C1 segment of cervical spinal cord (tissue), 14 donors: Measurements from ENCODE around the gene SMURF2.
"Not testable (repeated sequence)": the region's sequence is repeated elsewhere in the genome, so short reads cannot be mapped to it uniquely, and the experiment has no call there.

Experiments
- DNase-seq, 14 donors: peaks; one replicate each; lab custom pipeline; 2025; lab: John Stamatoyannopoulos, UW

SMURF2 gene

DNA sequence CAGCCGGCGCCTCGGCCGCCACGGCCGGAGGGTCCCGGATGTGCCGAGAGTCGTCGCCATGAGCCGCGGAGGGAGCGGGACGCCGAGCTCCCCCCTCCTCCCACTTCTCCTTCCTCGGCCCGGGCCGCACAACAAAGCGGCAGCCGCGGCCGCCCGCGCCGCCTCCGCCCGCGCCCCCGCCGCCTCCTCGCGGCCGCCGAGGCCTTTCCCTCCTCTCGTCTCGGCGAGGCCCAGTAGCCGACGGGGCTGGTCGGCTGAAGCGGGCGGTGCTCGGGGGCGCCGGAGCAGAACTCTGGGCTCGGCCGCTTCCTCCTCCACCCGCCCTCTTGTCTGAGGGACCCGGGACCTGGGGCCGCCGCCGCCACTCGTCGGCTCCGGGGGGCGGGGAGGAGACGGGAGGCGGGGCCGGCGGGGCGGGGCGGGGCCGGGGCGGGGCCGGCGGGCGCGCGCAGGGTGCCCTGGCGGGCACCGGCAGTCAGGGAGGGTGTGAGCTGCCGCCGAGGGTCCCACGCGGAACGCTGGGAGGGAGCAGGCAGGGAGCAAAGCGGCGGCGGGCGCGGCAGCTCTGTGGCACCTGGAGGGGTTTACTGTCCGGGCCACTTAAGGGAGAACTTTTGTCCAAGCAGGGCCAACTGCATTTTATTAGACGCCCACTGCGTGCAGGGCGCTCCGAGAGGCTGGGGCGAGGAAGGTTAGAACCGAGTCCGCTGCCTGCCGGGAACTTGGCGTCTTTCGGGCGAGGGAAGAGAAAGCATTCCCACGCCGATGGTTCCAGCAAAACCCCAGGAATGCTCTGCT is at the start of gene SMURF2:
Gene SMURF2 (minus strand): TSS at position 332 of the 798 bp plus-strand sequence. CDS start 427 bp downstream, outside the sequence.
- DNase-seq = peak in 13 of 14 donors; percentile 39 to 85 (median 71)

DNA sequence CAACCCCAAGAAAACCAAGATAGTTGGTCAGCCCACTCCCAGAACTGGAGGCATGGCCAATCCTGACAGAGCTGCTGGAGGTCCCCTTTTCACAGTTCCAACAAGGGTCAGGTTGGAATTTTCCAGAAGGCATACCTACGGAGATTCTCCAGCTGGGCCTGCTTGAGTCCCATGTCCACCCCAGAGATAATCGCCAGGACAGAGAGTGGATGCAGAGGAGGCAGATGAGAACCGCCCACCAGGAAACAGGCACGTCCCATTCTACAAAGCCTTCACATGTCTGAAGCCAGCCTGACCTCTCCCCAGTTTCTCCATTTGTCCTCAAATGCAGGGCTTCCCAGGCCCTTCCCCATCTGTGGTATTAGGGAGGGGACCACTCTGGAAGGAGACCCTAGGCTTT is 47.4 kb upstream of the SMURF2 start:
- no peak for DNase-seq

DNA sequence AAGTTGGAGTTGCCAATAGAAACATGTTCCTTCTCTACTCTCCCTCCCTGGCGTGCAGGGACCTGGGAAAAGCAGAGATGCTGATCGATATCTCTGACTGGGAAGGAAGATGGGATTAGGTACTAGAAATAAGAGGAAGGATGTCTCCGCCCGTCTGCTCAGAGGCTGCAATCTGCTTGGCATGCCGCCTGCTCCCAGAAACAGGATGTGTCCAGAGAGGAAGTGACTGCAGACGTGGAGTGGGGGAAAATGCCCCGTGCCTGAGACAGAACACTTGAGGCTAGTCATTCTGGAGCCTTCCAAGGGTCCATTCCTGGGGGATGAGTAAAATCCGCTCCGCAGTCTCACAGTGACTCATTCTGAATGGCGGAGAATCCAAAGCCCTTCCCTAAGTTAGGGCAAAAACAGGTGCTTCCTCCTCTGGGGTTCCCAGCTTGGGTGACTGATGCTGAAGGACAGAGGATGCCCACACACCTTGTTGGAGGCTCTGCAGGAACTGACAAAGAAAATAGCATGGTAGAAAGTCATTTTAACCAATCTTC is 45.0 kb upstream of the SMURF2 start:
- DNase-seq = peak in 10 of 14 donors; percentile 3 to 52 (median 23)

DNA sequence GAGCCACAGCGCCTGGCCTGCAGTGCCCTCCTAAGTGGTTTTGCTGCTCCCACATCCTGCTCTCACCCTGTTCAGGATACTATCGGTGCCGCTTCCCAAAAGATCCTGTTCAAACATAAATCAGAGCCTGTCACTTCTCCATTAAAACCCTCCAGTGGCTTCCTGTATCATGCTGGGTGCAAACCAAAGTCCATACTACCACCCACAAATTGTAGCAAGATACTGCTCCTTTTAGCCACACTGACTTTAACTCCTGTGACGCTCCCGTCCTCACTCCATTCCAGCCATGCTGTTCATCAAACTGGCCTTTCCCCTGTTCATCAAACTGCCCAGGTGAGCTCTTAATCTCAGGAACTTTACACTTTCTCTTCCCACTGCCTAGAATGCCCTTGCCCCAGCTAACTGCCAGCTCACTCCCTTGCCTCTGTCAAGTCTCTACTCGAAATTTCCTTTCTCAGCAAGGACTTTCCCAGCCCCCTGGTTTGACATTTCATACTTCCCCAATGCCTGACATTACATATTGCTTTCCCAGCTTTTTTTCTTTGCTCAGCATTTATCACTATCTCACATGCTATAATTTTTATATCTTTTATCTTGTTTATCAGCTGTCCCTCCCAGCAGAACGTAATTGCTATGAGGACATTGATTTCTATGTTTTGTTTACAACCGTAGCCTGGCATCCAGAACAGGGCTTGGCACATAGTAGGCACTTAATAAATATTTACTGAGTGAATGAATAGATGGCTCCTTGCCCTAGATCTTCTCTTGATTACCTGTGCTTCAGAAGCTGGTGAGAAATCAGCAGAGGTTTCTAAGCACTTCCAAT is 44.3 kb upstream of the SMURF2 start:
- no peak for DNase-seq

DNA sequence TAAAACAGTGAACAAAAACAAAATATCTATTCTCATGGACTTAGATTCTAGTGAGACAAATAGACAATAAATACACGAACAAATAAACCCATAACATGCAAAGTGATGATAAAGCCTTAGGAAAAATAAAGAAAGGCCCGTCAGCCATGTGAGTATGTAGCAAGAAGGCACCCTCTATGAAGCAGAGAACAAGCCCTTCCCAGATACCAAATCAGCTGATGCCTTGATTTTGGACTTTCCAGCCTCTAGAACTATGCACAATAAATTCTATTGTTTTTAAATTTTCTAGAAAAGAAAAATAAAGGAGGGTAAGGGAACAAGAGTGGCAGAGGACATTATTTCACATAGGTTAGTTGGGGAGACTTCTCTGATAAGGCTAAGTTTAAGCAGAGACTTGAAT is 40.7 kb upstream of the SMURF2 start:
- no peak for DNase-seq

DNA sequence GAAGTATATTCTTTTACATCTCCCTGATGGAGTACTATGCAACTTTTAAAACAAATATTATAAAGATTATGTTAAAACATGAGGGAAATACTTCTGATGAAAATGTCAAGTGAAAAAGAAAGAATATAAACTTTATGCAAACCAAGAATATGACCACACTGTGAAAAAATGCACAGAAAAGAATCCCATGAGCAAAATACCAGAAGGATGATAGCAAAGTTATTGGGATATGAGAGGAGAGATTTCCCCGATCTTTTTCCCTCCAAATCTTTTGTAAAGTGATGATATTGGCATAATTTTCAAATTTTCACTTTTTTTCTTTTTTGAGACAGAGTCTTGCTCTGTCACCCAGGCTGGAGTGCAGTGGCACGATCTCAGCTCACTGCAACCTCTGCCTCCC is 36.6 kb upstream of the SMURF2 start:
- no peak for DNase-seq

DNA sequence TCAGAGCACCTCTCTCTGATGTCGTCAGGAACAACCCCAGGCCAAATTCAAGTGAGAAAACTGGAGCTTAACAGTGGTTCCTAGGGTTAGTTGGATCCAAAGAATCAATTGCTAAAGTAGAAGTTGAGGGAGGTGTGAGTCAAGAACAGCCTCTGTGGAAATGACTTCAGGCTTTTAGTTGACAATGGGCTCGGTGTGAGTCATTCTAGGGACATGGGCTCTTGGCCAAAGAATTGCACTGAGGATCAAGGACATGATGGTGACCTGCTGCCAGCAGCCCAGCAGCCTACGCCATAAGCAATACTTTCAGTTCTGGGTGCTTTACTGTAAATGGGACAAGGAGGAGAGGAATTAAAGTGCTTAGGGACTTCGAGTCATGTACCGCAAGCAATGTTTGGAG is 32.1 kb upstream of the SMURF2 start:
- peak in 1 of 14 donors; percentile 22 for DNase-seq

DNA sequence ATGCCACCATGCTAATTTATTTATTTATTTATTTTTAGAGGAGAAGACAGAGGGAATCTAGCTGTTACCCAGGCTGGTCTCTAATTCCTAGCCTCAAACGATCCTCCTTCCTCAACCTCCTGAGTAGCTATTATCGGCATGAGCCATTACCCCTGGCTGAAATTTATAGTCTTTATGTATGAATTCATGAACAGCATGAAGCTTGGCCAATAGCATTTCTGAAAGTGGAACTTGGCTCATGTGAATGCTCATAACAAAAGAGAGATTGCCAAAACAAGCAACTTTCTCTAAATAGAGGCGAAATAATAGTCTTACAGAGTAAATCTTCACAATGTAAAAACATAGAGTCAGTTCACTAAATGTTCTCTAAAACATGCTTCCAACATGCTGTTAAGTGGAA is 30.1 kb upstream of the SMURF2 start:
- no peak for DNase-seq

DNA sequence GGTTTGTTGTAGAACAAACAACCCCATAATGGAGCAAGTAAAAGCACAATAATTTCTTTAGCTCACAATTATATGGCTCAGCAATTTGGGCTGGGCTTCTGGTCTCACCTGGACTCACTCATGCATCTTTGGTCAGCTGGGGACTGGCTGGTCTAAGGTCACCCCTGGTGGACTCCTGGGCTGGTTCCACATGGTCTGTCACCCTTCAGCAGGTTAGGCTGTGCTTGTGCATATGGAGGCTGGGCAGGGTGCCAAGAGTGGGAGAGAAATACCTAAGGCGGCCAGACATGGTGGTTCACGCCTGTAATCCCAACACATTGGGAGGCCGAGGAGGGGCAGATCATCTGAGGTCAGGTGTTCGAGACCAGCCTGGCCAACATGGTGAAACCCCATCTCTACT is 27.0 kb upstream of the SMURF2 start:
- no peak for DNase-seq

DNA sequence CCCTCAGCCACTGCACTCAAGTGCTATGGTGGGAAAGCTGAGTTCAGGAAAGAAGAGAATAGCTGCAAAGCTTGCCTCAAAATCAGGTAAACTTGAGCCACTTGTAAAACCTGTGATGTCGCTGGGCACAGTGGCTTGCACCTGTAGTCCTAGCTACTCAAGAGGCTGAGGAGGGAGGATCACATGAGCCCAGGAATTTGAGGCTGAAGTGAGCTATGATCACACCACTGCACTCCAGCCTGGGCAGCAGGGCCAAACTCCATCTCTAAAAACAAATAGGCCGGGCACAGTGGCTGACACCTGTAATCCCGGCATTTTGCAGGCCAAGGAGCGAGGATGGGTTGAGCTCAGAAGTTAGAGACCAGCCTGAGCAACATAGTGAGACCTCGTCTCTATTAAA is 26.4 kb upstream of the SMURF2 start:
- no peak for DNase-seq

DNA sequence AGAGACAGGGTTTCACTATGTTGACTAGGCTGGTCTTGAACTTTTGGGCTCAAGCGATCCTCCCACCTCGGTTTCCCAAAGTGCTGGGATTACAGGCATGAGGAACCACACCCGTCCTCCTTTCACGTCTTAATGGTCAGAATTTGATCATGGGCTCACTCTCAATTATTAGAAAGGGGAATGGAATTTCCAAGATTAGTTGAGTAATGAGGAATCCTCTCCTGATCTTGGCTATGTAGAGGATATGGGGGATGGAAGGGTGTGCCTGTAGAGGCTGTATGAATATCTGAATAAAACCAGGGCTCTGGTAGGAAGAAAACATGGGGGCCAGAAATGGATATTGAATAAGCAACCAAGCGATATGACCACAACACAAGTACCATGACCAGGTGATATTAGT is 25.9 kb upstream of the SMURF2 start:
- no peak for DNase-seq

DNA sequence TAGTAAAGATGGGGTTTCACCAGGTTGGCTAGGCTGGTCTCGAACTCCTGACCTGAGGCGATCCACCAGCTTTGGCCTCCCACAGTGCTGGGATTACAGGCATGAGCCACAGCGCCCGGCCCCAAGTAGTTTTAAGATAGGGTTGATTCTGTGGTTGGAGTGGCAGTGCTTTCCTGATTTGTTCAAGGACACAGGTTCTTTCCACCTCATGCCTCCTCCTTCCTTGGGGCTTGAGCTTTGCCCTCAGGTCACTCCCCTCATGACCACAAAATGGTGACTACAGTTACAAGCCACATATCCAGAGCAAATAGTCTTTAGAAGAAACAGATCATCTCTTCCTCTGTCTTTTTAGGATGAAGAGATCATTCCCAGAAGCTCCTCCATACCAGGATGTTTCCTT is 25.3 kb upstream of the SMURF2 start:
- no peak for DNase-seq

DNA sequence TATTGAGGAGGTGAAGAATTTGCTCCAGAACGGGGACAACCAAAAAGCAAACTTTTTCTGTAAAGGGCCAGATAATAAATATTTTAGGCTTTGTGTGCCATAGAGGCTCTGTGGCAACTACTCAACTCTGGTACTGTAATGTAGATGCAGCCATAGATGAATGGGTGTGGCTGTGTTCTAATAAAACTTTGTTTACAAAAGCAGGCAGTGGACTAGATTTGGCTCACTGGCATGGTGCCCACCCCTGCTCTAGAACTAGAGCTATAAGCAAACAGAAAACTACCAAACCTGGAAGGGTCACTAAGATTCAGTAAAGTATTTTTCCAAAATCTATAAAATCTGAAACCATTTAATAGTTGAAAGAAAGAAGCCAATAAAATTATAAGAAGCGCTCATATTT is 24.6 kb upstream of the SMURF2 start:
- DNase-seq = no peak

DNA sequence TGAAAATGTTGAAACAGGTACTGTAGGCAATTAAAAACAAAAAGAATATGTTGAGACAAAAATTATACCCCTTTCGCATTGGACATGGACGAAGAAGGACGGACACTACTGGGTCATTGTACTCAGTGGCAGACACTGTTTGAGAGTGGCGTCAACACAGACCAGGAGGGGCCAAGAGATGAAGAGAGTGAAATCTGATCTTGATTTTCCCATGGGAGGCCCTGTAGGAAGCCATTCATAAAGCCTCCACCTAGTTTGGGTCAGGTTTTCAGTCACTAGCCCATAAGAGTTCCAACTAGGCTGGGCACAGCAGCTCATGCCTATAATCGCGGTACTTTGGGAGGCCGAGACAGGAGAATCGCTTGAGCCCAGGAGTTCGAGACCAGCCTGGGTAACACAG is 23.6 kb upstream of the SMURF2 start:
- no peak for DNase-seq

DNA sequence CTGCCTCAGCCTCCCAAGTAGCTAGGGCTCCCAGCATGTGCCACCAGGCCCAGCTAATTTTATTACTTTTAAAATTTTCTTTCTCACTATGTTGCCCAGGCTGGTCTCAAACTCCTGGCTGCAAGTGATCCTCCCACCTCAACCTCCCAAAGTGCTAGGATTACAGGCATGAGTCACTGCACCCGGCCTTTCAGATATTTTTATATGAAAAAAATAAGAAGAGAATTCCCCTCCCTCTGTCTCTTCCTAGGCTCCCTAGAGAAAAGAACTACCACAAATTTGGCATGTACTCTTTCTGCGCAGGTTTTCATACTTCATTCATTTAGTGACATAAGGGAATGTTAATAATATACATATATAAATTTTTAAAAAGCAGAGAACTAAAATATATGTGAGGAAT is 21.7 kb upstream of the SMURF2 start:
- no peak for DNase-seq

DNA sequence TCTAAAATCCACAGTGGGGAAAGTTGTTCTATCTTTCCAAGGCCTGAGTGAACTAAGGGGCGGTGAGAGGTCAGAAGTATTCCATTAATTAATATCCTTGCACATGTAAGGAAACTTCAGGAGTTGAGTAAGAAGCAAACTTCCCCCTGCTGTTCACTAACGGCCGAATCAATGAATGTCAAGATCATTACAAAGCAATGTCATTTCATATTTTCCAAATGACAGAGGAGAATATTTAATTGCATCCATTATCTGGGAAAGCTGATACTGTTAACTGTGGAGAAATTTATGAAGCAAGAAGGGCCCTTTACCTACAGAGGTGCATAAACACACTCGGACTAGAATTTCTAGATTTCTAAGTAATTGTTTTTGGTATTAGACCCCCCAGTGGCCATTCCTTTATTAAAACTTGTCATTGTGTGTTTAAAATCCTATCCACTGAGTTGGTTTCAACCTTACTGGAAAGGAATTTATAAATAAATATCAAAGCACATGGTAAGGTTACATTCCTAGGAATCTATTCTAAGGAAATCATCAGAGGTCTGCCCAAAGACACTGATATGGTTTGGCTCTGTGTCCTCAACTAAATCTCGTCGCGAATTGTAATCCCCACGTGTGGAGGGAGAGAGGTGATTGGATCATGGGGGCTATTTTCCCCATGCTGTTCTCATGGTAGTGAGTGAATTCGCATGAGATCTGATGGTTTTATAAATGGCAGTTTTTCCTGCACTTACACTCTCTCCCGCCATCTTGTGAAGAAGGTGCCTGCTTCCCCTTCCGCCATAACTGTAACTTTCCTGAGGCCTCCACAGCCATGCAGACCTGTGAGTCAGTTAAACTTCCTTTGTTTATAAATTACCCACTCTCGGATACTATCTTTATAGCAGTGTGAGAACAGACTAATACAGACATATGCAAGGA is 20.4 kb upstream of the SMURF2 start:
- no peak for DNase-seq

DNA sequence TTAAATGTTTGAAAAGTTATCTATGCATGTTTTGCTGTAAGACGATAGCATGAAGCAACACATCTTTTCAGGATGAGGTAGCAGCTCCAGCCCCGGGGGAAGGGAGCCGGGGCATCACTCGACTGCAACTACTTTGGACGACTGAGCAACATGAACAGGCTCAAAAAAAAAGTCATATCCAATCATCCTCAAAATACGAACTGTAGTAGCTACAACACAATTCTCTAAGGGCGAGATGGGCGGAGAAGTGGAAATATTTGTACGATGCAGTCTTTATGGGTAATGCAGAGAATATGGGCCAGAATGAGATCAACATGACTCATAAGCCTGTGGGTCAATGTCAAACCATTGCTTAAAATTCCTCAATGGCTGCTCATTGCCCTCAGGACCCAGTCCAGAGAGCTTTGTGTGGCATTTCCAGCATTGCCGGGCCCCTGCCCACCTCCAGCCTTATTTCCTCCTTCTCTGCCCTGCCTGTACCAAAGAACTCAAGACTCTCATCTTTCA is 17.7 kb upstream of the SMURF2 start:
- no peak for DNase-seq

DNA sequence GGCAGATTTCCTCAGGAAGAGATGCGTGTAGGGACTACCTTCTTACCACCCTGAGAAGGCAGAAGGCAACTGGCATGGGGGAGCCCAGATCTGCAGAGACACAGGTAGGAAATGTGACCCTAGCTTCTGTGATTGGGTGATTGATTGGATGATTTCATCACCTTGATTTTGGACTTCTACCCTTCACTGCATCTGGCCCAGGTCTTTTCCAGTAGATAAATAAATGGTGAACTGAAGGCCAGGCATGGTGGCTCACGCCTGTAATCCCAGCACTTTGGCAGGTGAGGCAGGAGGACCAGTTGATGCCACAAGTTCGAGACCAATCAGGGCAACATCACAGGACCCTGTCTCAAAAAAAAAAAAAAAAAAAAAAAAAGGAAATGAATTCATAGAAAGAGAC is 14.7 kb upstream of the SMURF2 start:
- no peak for DNase-seq

DNA sequence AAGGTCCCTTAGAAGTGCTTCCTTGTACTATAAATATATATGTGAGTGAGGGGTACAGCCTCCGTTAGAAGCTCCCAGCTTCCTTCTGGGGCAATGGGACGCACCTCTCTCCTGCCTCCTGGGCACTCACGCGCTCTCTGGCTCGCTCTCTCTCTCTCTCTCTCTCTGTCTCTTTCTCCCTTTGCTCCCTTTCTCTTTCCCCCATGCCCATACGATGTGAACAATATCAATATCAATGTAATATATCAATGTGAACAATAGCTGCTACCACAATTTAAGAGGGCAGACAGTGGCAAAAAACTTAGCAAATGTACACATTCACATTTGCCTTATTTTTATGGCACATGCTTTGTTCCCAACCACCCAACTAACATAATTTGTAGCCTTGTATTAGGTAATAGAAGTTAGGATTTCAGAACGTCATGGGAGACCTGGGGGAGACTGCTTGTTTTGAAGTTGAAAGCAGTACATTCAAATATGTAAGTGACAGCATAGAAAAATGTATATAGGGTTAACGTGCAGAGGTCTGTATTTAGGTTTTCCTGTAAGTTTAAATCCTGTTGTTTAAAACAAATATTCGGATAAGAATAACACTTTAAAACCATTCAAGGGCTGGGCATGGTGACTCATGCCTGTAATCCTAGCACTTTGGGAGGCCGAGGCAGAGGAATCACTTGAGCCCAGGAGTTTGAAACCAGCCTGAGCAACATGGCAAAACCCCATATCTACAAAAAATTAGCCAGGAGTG is 8.9 kb upstream of the SMURF2 start:
- not testable (repeated sequence) for DNase-seq
